Panc1 (cell line): ENCODE results near the gene SERHL2.

Experiments used
- POLR2AphosphoS5 ChIP-seq: IDR thresholded peaks from 2 replicates; pipeline ENCODE4 v1.6.1; 2012; ENCODE audit warnings: mild to moderate bottlenecking, low read depth, low read length, moderate library complexity
- REST ChIP-seq, 2 experiments: IDR thresholded peaks; 2 replicates each; pipeline ENCODE4 v1.6.1; 2011 to 2012; ENCODE audit warnings: low read depth in 2 of 2, control low read depth in 1 of 2, low read length in 1 of 2, mild to moderate bottlenecking in 1 of 2, moderate library complexity in 1 of 2; ENCODE audit not compliant: insufficient read depth in 1 of 2
- SIN3A ChIP-seq: IDR thresholded peaks from 2 replicates; pipeline ENCODE4 v1.6.1; 2012; ENCODE audit warnings: low read depth, mild to moderate bottlenecking, low read length, moderate library complexity, borderline replicate concordance; ENCODE audit not compliant: insufficient read depth
- TF ChIP-seq, protein P1 (sequence below): fragments of 450-650 bp; IDR thresholded peaks from 2 replicates; pipeline ENCODE4 v1.5.1; 2017; ENCODE audit warnings: mild to moderate bottlenecking

DNA sequence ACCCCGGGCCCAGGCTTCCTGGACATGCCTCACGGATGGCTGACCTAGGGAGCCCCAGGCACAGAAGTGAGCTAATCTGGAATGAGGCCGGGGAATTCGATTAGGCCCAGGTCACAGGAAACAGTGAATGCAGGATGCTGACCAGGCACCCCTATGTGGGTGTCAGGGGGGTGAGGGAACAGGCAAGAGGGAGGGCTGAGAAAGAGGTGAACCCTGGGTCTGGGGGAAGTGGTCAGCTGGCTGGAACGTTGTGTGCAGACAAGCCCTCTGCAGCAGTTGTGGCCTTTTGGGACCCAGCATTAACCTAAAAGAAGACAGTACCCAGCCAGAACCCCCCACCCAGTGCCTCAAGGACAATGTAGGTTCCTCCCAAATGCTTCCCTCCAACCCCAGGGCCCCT is 8.1 kb downstream of the SERHL2 start:
- TF ChIP-seq SIN3A (no peak), REST (IDR thresholded peaks at IDR 0.05; ENCODE audit: insufficient read depth in 1 of 2, low read depth in 2 of 2, low read length in 1 of 2) (no peak), POLR2AphosphoS5 (no peak)
- TF ChIP-seq, protein P1, sequence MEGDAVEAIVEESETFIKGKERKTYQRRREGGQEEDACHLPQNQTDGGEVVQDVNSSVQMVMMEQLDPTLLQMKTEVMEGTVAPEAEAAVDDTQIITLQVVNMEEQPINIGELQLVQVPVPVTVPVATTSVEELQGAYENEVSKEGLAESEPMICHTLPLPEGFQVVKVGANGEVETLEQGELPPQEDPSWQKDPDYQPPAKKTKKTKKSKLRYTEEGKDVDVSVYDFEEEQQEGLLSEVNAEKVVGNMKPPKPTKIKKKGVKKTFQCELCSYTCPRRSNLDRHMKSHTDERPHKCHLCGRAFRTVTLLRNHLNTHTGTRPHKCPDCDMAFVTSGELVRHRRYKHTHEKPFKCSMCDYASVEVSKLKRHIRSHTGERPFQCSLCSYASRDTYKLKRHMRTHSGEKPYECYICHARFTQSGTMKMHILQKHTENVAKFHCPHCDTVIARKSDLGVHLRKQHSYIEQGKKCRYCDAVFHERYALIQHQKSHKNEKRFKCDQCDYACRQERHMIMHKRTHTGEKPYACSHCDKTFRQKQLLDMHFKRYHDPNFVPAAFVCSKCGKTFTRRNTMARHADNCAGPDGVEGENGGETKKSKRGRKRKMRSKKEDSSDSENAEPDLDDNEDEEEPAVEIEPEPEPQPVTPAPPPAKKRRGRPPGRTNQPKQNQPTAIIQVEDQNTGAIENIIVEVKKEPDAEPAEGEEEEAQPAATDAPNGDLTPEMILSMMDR: no peak
